ENCODE data around the gene ACKR3. TPM values are rescaled to one million over a fixed set of nuclear protein-coding genes. Genes with fewer than 3 reads are reported as not detected.

ACKR3 gene
- polyA plus RNA-seq, 1 donor from 2014 or later, result 1.7 TPM

DNA sequence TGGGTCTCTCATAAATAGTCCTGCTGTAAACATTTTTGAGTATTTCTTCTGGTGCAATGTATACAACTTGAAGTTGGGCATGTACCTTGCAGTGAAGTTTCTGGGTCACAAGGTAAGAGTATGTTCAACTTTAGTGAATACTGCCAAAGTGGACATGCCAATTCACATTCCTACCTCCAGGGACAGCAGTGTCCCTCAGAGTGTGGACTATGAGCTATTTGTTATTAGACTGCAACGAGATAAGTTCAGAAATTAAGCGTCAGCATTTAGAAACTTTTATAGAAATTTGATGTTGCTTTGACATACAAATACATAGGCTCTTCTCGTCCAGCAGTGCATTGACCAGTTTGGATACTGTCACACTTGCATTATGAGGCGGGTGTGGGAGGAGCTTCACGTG, 7.2 kb upstream of the ACKR3 start:
- no peaks in the 10 kb centered on the region for H3K9me3 ChIP-seq (ENCODE audit: low read length)
- no peaks in the 10 kb centered on the region for H3F3A ChIP-seq (ENCODE audit: insufficient read depth, low read length, poor library complexity, severe bottlenecking)
- H3K79me2 ChIP-seq (replicated peaks; ENCODE audit: insufficient read depth, low read length), result no peaks in the 10 kb centered on the region
- no peak overlapping the region for H3K27ac ChIP-seq (ENCODE audit: low read length)
- H3K9me2 ChIP-seq (ENCODE audit: insufficient read depth, low read length), result no peaks in the 10 kb centered on the region
- no peak overlapping the region for H3K4me2 ChIP-seq (ENCODE audit: low read length)
- H3K9ac ChIP-seq (ENCODE audit: low read length), result no peak overlapping the region
- H4K20me1 ChIP-seq (ENCODE audit: insufficient read depth), result no peaks in the 10 kb centered on the region
- no peak overlapping the region for H2AFZ ChIP-seq (ENCODE audit: low read depth, low read length)
- no peaks in the 10 kb centered on the region for H3K27me3 ChIP-seq (ENCODE audit: insufficient read depth, low read depth, low read length)
- TF ChIP-seq EP300 (conservative IDR thresholded peaks at IDR 0.05; ENCODE audit: poor library complexity, severe bottlenecking) (no peak), POLR2AphosphoS5 (IDR thresholded peaks at IDR 0.05) (no peak), MXI1 (conservative IDR thresholded peaks at IDR 0.05; ENCODE audit: poor library complexity, severe bottlenecking) (no peak), SMC3 (conservative IDR thresholded peaks at IDR 0.05; ENCODE audit: poor library complexity) (no peak)
- no peak overlapping the region for H3K4me3 ChIP-seq (ENCODE audit: low read length)
- no peaks in the 10 kb centered on the region for H3K36me3 ChIP-seq (ENCODE audit: insufficient read depth, low read length)

DNA sequence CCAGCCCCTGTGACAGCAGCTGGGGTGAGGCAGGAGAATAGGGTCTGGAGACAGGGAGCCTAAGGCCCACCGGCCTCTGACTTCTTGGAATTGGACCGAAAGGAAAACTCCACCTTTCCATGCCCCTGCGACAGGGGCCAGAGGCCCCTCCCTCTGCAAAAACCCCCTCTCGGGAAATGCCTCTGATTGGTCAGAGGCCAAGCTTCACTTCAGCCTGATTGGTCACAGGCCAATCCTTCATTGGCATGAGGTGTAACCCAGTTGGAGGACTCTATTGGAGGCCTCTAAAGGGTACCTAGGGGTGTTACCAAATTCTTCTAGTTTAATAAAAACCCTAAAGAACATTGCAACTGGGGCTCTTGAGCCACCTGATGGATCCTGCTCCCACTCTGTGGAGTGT, 5.7 kb upstream of the ACKR3 start:
- Histone ChIP-seq H3K27ac (ENCODE audit: low read length) (no peak overlapping the region), H3K36me3 (ENCODE audit: insufficient read depth, low read length) (no peaks in the 10 kb centered on the region), H3K79me2 (replicated peaks; ENCODE audit: insufficient read depth, low read length) (no peaks in the 10 kb centered on the region), H3K9me2 (ENCODE audit: insufficient read depth, low read length) (no peaks in the 10 kb centered on the region), H3K27me3 (ENCODE audit: insufficient read depth, low read depth, low read length) (peaks cover 11% of the 10 kb centered on the region), H3F3A (ENCODE audit: insufficient read depth, low read length, poor library complexity, severe bottlenecking) (no peaks in the 10 kb centered on the region), H2AFZ (ENCODE audit: low read depth, low read length) (no peak overlapping the region), H3K4me3 (ENCODE audit: low read length) (no peak overlapping the region), H4K20me1 (ENCODE audit: insufficient read depth) (no peaks in the 10 kb centered on the region), H3K9ac (ENCODE audit: low read length) (no peak overlapping the region), H3K4me2 (ENCODE audit: low read length) (no peak overlapping the region), H3K9me3 (ENCODE audit: low read length) (no peaks in the 10 kb centered on the region)
- no peak for TF ChIP-seq RAD21 (conservative IDR thresholded peaks at IDR 0.05)
- TF ChIP-seq EP300 (conservative IDR thresholded peaks at IDR 0.05; ENCODE audit: poor library complexity, severe bottlenecking), result no peak
- TF ChIP-seq, protein P1, sequence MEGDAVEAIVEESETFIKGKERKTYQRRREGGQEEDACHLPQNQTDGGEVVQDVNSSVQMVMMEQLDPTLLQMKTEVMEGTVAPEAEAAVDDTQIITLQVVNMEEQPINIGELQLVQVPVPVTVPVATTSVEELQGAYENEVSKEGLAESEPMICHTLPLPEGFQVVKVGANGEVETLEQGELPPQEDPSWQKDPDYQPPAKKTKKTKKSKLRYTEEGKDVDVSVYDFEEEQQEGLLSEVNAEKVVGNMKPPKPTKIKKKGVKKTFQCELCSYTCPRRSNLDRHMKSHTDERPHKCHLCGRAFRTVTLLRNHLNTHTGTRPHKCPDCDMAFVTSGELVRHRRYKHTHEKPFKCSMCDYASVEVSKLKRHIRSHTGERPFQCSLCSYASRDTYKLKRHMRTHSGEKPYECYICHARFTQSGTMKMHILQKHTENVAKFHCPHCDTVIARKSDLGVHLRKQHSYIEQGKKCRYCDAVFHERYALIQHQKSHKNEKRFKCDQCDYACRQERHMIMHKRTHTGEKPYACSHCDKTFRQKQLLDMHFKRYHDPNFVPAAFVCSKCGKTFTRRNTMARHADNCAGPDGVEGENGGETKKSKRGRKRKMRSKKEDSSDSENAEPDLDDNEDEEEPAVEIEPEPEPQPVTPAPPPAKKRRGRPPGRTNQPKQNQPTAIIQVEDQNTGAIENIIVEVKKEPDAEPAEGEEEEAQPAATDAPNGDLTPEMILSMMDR (IDR thresholded peaks at IDR 0.05; ENCODE audit: poor library complexity, severe bottlenecking), result no peak
- no peak for TF ChIP-seq MXI1 (conservative IDR thresholded peaks at IDR 0.05; ENCODE audit: poor library complexity, severe bottlenecking)
- no peak for TF ChIP-seq POLR2AphosphoS5 (IDR thresholded peaks at IDR 0.05)
- TF ChIP-seq TAF1 (IDR thresholded peaks at IDR 0.05; ENCODE audit: low read depth), result no peak
- TF ChIP-seq EZH2 (IDR thresholded peaks at IDR 0.05; ENCODE audit: borderline replicate concordance, insufficient read depth, low read length, poor library complexity, severe bottlenecking), result no peak
- TF ChIP-seq REST (IDR thresholded peaks at IDR 0.05; ENCODE audit: borderline replicate concordance), result no peak
- no peak for TF ChIP-seq SMC3 (conservative IDR thresholded peaks at IDR 0.05; ENCODE audit: poor library complexity)
